ENCODE results near the gene HAGH.

DNA sequence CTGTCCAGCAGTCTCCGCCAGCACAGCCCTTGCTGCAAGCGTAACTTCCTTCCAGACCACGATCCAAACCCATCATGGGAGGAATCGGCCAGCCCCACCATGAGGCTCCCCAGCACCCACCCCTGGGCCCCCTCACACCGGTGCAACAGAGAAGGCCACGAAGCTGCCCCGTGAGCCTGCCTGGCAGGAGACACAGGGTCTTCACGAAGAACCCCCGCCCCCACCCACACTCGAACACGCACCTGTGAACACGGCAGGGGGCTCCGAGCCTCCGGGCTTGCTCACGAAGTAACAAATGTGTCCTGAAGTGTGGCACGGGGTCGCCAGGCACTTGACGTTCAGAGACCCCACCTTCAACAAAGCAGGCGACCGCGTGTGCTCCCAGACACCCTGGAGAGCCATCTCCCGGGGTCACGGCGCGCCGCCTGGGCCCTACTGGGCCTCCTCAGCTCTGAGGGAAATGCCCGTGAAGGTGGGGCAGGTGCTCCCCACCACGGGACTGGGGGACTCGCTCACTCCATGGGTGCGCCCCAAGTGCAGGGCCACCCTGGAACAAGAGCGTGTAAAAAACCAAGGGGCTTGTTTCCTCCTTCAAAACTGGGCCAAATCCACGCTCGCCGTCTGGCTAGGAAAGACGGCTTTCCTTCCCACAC lies 7.6 kb downstream of the HAGH start:
- TF ChIP-seq CTCF (IDR thresholded peaks at IDR 0.05) (no peak), POLR2A (IDR thresholded peaks at IDR 0.05) (no peak)

Data from right lobe of liver (tissue), 4 donors.